Esophagus mucosa (tissue), 1 donor: ENCODE measurements around the gene NDUFB4. TPM values are rescaled to one million over a fixed set of nuclear protein-coding genes. Genes with fewer than 3 reads are reported as not detected.

Experiments
- ATAC-seq: fragments of 200-7000 bp; cut with Tn5 transposase; one replicate; pipeline ENCODE4 v1.9.1; 2020
- total RNA-seq: library from RNA; stranded (reverse); gene quantifications from one replicate; pipeline ENCODE4 v1.2.4, GENCODE V29; 2023
- donor health status: DM: yes; HTN: yes; CAD: no.

NDUFB4 gene
- total RNA-seq: 131 TPM

DNA sequence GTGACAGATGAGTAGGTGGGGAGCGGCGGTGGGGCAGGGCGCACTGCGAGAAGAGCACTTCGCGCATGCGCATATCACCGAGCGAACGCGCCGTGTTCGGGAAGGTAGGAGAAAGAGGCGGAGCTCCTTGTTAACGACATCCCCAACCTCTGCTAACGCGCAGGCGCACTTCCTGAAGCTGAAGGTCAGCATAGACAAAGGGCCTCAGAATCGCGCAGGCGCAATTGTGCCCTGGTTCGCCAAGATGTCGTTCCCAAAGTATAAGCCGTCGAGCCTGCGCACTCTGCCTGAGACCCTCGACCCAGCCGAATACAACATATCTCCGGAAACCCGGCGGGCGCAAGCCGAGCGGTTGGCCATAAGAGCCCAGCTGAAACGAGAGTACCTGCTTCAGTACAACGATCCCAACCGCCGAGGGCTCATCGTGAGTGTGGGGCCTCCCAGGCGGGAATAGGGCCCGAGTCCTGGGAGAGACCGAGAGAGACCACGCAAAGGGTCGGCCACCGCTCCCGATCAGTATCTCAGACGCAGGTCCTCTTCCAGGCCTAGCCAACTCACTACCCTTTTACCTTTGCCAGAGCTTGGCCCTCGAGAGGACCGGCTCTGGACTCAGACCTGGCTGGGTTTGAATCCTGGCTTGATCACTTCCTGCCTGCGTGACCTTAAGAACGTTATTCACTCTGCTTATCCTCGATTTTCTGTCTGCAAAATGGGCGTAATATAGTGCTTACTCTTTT, at the start of gene NDUFB4:
Gene NDUFB4, plus strand, starts transcription at position 221 of the 737 bp plus-strand sequence. Its CDS starts 24 bp downstream, at position 245.
- peak; percentile 100 for ATAC-seq

DNA sequence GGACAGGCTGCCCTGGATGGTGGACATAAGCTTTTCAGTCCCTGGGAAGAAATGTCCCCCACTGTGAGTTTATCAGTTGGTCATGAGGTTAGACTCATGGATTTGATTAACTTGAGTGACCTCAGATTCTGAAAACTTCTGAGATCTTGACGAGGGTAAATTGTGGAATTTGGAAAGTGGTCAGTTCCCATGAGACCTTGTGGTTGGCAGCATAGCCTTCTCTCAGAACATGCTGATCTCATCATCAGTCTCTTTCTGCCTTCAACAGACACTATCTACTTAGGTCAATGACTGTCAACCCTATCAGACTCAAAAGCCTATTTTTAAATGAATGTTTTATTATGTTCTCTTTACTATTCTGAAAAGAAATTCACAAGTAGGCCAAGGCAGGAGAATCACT, 45.6 kb upstream of the NDUFB4 start:
- no peak for ATAC-seq

DNA sequence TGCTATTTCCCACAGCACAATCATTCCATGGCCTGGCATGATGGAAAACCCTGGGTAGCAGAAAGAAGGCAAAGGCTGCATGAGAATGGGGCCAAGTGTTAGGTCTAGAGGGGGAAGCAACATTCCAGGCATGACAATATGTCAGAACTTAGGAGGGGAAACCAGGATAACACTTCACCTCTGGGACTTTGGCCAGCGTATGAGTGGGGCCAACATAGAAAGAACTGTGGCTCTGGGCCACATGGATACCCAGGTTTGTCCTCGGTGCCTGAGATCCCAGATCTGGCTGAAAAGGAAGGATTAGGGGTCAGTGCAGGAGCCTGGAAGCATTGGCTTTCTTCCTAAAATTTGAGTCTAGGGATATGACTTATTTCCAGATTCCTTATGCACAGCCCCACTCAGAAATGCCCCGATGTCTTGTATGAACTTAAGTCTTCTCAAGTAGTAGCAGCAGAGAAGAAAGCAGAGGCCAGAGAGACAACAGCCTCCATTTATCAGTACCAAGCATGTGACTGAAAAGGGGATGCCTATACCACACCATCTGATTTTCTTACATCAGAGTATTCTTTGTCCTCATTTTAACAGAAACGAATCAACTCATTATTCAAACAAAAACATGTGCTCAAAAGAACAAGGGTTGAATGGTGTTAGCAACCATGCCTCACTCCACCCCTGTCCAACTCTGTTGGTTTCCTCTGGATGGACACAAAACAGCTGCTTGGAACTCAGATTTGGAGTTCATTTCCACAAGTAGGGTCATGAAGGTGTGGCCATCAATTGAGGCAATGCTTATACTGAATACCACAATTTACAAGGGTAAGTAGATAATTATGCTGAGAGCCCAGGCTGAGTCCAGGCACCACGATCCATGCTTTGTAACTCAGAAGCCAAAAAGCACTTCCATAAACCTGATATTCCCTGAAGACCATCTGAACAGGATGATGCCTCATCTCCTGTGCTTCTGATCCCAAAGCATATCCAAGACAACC, 43.7 kb upstream of the NDUFB4 start:
- no peak for ATAC-seq

DNA sequence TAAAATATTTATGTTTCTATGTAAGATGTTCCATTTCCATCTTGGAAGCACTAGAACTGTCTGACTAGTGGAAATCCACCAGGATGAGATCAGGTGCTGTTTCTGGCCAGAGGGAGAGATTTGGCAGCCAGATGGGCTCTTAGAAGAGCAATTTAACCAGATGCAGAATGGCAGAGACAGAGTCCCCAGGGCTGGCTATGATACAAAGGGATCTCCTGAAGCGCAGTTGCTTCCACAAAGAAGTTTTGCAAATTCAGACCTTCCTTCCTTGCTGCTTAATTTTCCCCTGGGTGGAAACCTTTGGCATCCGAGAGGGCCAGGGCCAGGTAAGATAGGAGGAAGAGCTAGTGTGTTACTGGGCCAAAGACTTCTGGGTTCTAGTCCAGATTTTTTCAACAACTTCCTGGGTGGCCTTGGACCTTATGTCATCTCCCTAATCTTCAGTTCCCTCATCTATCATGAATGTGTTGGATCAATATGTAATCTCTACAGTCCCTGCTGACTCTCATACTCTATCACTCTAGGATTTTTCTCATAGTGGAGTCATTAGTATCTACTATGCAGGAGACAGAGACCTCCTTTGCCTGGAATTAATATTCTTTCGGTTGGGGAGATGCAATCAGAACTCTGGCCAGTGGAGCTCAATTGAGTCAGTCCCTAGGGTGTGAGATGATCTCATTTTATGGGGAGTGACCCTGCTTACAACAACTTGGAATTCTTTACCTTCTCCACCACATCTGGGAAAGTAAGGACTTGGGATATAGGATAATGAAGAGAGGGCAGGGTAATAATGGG, 41.1 kb upstream of the NDUFB4 start:
- no peak for ATAC-seq

DNA sequence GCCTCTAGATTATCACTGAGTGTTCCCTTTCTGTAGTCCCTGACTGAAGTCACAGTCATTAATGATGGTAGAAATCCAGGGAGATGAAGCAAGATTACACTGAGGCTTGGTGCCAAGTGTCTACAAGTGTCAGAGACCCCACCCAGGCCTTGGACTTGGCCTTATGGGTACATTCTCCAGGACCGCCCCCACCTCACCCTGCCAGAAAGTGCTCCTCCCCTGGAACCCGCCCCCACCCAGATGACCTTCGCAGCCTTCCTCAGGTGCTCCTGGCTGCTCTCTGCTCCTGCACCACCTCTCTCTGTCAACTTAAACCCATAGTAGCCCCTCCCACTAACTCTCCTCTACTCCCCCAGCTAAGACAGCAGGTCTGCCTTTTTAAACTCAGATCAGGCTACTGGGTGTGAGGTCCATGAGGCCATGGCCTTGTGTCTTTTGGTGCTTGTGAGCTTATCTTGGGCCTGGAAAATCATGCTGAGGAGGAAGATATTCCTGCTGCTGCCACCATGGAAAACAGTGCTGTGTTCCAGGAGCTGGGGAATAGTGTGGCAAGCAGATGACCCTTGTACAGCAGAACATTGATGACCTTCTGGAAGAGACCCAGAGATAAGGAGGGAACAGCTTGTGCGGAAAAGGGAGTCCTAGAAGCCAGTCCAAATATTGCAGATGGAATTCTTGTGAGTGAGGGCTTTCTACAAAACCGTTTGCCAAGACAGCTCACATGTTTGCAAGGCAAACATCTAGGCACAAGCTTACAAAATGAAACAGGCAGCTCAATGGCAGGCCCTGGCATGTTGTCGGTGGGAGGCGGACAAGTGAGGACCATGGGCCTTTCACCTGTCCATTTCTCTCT, 40.3 kb upstream of the NDUFB4 start:
- no peak for ATAC-seq

DNA sequence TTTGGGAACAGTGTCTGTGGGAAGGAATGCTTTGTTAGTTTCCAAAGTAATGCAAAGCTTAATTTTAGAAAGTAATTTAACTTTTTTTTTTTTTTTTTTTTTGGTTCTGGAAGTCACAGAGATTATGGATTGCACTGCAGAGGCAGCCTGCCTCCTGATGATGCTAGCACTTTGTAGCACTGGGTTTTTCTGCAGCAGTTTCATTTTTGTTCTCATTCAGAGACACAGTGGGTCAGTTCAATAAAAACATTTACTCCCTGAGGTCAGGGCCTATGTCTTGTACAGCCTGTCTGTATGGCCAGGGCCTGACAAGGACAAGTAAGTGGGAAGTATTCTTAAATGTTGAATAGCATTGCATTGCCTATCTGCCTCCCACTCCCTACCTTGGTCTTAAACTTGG, 39.0 kb upstream of the NDUFB4 start:
- no peak for ATAC-seq

DNA sequence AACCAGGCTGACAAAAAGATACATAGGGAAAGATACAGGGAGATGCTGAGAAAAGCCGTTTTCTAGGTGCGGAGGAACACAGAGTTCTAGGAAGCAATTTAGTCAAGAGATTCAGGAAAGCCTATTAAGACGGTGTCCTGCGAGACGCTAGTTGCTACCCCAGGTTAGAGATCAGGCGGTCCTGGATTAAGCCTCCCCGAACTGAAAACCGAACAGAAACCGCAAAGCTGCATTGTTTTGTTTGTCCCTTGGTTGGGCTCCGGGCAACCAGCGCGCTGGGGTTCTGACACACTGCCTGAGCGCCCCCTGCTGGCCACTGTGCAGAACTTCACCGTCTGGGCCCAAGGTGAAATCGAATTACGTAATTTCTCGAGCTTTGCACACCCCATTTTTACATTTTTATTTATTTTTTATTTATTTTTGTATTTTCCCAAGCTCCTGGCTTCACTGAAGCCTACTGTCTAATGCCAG, 37.3 kb upstream of the NDUFB4 start:
- ATAC-seq: peak; percentile 91

DNA sequence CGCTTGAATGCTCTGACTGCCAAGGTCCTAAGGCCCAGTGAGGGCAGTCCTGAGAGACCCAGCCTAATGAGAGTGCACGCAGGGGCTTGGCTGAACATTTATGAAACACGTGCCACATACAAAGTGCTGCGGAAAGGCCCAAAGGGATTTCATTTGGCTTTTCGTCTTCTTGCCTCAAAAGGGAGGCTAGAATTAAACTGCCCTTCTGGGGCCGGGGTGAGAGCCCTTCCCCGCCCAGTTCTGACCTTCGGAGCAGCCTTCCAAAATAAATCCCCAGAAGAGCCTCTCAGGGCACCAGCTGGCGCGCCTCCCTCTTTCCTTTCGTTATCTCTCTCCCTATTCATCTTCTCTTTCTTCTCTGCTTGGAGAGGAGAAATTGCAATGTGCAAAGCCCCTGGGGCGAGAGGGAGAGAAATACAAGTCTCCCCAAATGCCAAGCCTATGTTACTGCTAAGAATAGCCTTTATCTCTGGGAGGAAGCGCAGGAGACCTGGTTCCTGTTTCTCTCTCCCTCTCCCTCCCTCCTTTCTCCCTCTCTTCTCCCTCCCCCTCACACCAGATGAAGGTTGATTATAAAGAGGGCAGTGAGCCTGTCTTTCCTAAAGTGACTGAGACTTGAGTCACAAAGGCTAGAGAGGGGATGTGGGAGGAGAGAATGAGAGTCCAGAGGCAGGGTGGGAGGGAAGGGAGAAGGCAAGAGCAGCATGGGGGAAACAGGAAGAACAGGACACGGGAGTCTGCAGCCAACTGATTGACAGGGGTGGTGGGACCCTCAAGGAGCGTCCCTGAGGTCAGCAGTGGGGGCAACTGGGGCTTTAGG, 36.7 kb upstream of the NDUFB4 start:
- ATAC-seq: peak; percentile 22

DNA sequence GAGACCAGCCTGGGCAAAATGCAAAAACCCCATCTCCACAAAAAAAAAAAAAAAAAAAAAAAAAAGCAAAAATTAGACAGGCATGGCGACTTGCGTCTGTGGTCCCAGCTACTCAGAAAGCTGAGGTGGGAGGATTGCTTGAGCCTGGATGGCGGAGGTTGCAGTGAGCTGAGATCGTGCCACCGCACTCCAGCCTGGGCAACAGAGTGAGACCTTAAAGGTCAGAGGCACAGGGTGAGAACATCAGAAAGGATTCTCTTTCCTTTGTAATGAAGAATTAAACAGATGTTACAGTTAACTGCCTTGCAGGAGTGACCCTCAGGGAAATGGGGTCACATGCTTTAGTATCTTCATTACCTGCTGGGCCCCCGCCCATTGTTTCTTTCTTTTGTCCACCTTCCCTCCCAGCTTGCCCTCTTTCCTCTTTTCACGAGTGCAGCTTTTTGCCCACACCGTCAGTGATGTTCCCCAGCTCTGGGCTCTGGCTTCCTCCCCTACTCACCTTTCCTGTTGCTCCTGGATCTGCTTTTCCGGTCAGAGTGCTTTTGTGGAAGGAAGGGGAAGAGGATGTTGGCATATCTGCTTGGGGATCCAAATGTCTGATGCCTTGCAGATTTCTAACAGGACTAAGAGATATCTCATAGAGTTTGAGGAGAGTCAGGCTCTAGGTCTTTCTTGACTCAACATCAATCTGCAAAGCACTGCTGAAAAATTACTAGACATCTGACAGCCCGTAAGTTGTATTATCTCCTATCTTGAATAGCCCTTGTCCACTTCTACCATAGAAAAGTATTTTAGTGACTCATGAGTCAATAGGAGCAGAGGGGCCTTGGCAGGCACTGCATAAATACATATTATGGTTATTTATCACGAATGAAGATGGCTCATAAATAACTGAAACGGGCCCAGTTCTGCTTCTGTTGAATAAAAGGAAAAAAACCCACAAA, 35.6 kb upstream of the NDUFB4 start:
- no peak for ATAC-seq

DNA sequence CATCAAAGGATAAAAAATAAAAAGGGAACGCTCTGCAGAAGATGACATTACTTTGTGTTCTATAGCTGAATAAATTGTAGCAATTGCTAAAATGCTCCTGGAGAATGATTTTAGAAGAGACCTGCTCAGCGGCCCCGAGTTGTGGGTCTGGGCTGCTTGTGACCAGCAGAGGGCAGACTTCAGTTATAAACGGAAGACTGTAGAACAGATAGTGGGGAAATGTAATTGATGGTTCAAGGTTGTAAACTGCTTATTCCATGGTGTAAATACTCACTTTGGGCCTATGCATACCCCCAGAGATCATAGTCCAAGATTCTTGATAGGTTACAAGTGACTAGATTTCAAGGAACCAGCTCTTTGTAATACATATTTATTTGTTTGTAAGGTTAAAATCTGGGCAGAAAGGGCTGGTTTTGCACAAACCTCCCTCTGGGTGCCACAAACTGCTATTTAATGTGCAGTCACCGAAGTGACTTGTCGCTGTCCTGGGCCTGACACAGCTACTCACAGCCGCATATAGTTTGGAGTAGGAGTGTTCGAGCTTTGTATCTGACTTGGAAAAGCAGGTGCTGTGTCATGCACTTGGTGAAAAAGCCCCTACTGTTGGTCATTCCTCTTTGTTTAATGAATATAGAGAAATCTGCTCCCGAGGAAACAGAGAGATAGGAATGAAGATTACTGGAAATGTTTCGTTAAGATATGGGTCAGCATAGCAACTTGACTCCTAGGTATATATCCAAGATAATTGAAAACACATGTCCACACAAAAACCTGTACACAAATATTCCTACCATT, 34.7 kb upstream of the NDUFB4 start:
- ATAC-seq: peak; percentile 64

DNA sequence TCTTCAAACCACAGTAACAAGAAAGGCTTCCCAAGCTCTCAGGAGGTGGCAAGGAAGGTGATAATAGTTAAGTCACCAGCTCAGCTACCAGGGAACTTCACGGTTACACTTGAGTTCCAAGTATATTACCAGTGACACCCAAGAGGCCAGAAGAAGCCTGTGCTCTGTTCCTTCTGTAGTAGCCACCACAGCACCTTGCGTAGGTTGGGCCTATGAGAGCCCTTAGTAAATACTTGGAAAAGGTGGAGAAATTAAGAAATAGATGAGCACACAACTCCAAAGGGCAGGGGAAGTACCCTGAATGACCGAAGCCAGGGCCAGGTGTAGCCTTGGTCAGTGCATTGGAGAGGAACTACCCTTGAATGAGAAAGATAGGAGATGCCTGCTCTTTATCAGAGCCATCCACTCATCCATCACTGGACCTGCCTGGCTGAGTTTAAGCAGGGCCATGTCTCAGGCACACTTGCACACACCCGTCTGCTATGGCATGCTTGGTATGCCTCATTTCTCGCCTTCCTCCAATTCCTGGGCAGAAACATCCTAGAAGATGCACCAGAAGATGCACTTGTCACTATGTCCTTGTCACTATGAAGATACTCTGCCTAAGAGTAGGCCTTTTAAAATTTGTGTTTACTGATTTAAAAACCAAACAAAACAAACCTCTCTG, 32.6 kb upstream of the NDUFB4 start:
- ATAC-seq: no peak

DNA sequence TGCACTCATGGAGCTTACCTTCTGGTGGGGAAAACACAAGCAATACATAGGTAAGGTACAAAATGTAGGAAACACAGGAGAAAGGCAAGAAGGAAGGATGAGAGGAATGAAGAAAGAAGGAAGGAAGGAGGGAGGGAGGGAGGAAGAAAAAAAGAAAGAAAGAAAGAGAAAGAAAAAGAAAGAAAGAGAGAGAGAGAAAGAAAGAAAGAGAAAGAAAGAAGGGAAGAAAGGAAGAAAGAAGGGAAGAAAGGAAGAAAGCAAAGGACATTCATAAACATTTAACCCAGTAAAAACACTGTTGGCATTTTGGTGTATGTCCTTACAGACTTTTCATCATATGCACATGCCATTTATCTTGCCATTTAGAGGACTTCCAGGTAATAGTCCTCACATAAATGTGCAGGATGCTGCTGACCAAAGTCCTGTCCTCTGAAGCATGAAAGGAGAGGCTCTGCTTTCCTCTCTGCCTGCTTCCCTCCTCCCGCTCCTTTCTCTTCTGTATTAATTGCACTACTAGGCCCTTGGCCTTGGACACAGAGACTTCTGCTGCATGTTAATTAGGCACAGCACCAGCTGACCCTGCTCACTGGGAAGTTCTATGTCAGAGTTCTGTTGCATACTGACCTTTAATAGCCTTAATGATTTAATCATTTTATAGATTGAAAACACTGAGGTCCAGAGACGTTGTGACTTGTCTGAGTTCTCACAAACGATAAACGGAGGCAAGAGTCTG, 29.7 kb upstream of the NDUFB4 start:
- no peak for ATAC-seq

DNA sequence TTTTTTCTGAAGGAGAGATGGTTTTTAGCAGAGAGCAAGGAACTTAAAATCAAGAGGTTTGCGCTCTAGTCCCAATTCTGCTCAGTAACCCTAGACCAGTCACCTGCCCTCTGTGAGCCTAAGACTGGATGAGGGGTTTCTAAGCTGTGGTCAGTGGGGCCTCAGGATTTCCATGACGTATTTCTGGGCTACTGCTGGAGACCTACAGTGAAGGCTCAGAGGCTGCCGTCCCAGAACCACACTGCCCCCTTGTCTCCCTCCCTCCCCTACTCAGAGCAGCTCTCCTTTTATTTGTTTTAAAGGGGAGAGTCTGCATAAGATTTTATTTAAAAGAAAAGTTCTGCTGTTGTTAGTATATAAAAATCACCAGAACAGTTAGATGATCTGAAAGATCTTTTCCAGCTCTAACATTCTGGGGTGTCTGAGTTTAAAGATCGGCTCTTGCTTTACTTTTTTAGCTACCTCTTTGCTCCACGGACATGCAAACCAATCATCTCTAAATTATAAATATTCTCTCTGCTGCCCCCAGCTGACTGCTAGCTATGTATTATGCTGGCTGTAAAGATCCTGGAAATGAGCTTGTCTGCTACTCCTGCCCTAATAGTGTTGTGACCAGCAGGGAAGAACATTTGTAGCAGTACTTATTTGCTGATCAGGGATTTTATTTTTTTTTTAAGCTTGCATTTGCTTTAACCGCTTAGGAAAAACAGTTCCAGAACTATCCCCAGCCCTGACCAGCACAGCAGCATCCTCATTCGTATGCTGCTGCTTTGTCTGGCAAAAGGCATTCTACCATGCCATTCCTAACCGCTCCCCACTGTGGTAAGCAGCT, 28.6 kb upstream of the NDUFB4 start:
- ATAC-seq: no peak

DNA sequence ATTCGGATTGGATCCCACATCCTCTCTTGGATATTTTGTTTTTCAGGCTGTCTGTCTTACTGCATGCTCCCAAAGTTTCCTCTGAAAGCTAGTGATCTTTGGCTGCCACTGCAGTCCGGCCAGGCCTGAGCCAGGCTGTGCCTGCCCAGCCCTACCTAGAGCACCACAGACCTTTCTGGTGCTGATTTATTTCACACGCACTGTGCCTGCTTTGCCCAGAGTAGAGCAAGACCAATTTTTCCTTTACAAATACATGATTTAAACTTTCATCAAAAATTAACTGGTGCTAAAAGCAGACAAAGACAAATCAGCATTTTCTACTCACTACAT, 28.0 kb upstream of the NDUFB4 start:
- ATAC-seq: no peak

DNA sequence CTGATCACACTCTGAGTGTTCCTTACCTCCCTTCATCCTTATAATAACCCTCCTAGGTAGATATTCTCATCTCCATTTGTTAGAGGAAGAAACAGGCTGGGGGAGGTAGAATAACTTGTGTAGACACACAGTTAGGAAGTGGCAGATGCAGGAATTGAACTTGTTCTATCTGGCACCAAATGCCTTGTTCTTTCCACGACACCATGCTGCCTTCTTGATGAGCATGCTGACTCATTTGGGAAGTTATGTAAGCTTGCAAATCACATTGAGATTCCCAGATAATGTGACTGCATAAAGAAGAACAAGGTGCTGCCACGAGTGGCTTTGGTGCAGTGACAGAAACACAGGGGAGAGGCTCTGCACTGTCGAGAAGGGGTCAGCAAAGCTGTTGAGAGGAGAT, 27.5 kb upstream of the NDUFB4 start:
- ATAC-seq: no peak

DNA sequence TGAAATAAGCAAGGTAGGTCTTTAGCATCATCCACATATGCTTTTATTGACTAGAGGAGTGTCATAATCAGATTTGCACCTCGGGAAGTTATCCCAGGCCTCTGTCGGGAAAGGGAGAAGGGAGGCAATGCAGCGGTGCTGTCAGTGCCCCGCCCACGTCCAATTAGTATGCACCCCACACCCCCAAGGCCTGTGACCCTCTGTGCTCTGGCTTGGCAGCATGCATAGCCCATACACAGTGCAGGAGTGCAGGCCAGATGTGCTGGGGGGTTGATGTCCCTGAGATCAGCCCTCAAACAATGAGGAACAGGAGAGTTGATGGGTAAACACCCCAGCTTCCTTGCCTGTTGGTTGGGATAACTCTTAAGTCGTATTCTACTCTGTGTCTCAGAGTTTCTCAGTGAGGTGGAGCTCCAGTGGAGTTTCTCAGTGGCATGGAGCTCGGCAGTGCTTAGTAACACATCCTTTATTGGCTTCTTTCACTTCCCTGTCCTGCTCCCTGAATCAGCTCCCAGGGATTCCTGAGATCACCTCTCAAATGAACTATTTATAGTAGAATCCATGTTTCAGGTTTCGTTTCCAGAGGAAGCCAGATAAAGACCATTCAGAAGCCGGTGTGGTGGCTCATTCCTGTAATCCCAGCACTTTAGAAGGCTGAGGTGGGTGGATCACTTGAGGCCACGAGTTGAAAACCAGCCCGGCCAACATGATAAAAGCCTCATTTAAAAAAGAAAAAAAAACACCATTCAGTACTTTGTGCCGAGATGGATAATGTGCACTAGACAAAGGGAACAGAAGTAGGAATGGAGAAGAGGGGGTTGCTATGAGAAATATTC, 26.7 kb upstream of the NDUFB4 start:
- ATAC-seq: no peak
